ENCODE data around the gene MYO15B.
A peak's percentile ranks its signal among the peaks of the same experiment; 100 is the strongest.

The MYO15B gene

DNA sequence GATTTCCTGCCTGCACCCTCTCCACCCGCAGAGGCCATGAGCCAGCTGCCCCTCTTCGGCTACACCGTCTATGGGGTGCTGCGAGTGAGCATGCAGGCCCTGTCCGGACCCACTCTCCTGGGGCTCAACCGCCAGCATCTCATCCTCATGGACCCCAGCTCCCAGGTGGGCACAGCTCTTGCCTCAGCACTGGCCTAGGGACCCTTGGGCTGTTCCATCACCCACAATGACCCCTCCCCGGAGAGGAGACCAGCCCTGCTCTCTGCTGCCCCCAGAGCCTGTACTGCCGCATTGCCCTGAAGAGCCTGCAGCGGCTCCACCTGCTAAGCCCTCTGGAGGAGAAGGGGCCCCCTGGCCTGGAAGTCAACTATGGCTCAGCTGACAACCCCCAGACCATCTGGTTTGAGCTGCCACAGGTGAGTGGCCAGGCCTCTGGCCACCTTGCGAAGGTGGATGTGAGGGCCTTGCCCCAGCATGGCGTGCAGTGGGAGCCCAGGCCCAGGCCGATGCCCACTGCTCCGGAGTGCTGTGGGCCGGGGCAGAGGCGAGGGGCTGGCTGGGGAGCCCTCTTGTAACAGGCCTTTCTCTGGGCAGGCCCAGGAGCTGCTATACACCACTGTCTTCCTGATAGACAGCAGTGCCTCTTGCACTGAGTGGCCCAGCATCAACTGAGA, 38.4 kb downstream of the MYO15B start:
- Histone ChIP-seq H3F3A (ENCODE audit: insufficient read depth, low read length) (no peaks in the 10 kb centered on the region), H3K9me3 (replicated peaks; ENCODE audit: insufficient read depth, low read length) (no peaks in the 10 kb centered on the region), H3K36me3 (replicated peaks; ENCODE audit: insufficient read depth, low read length) (no peaks in the 10 kb centered on the region), H3K9ac (ENCODE audit: low read length) (no peak overlapping the region), H3K4me2 (ENCODE audit: low read depth, low read length) (no peak overlapping the region), H4K20me1 (ENCODE audit: insufficient read depth, low read length) (no peaks in the 10 kb centered on the region), H3K27me3 (replicated peaks; ENCODE audit: insufficient read depth, low read length) (peaks cover 16% of the 10 kb centered on the region), H3K27ac (ENCODE audit: low read length) (no peak overlapping the region), H3K9me2 (replicated peaks; ENCODE audit: insufficient read depth, low read length) (no peaks in the 10 kb centered on the region), H3K79me2 (ENCODE audit: low read length) (no peaks in the 10 kb centered on the region), H3K4me1 (ENCODE audit: low read length) (no peaks in the 10 kb centered on the region), H2AFZ (ENCODE audit: low read length) (no peak overlapping the region), H3K4me3 (ENCODE audit: low read length) (no peak overlapping the region)
- TF ChIP-seq EZH2phosphoT487 (IDR thresholded peaks at IDR 0.05; ENCODE audit: low read length), result no peak
- no peak for TF ChIP-seq EZH2 (optimal IDR thresholded peaks at IDR 0.05; ENCODE audit: low read depth, low read length)
- TF ChIP-seq, protein P1, sequence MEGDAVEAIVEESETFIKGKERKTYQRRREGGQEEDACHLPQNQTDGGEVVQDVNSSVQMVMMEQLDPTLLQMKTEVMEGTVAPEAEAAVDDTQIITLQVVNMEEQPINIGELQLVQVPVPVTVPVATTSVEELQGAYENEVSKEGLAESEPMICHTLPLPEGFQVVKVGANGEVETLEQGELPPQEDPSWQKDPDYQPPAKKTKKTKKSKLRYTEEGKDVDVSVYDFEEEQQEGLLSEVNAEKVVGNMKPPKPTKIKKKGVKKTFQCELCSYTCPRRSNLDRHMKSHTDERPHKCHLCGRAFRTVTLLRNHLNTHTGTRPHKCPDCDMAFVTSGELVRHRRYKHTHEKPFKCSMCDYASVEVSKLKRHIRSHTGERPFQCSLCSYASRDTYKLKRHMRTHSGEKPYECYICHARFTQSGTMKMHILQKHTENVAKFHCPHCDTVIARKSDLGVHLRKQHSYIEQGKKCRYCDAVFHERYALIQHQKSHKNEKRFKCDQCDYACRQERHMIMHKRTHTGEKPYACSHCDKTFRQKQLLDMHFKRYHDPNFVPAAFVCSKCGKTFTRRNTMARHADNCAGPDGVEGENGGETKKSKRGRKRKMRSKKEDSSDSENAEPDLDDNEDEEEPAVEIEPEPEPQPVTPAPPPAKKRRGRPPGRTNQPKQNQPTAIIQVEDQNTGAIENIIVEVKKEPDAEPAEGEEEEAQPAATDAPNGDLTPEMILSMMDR (IDR thresholded peaks at IDR 0.05; ENCODE audit: low read length), result peak; percentile 56
- peak; percentile 33 for DNase-seq

DNA sequence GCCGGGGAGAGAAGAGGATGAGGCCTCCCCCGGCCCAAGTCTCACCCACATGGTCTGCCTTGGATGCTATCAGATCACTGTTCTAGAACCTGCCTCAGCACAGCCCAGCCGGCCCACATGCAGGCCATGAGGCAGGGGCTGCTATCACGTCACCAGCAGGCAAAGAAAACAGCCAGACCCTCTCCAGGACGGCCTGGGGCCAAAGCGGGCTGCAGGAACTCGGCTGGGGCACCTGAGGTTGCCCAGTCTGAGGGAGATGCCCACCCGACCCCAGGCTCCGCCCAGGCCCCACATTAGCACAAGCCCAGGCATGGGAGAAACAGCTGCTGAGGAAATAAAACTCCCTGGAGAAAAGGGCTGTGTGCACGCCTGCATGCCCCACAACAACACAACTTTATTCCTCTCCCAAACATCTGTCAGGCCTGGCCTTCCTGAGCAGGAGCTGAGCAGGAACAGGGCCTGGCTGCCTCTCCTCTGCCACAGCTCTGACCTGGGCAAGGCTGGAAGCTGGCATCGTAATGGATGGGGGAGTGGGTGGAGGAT, 39.0 kb downstream of the MYO15B start:
- H2AFZ ChIP-seq (ENCODE audit: low read length), result no peak overlapping the region
- H3K9me3 ChIP-seq (replicated peaks; ENCODE audit: insufficient read depth, low read length), result no peaks in the 10 kb centered on the region
- no peak overlapping the region for H3K9ac ChIP-seq (ENCODE audit: low read length)
- H4K20me1 ChIP-seq (ENCODE audit: insufficient read depth, low read length), result no peaks in the 10 kb centered on the region
- H3K4me2 ChIP-seq (ENCODE audit: low read depth, low read length), result no peak overlapping the region
- no peaks in the 10 kb centered on the region for H3K4me1 ChIP-seq (ENCODE audit: low read length)
- H3F3A ChIP-seq (ENCODE audit: insufficient read depth, low read length), result no peaks in the 10 kb centered on the region
- H3K27ac ChIP-seq (ENCODE audit: low read length), result no peak overlapping the region
- H3K36me3 ChIP-seq (replicated peaks; ENCODE audit: insufficient read depth, low read length), result no peaks in the 10 kb centered on the region
- H3K9me2 ChIP-seq (replicated peaks; ENCODE audit: insufficient read depth, low read length), result no peaks in the 10 kb centered on the region
- no peak for DNase-seq
- H3K4me3 ChIP-seq (ENCODE audit: low read length), result no peak overlapping the region
- TF ChIP-seq, protein P1 (IDR thresholded peaks at IDR 0.05; ENCODE audit: low read length), result no peak
- TF ChIP-seq EZH2 (optimal IDR thresholded peaks at IDR 0.05; ENCODE audit: low read depth, low read length) (no peak), EZH2phosphoT487 (IDR thresholded peaks at IDR 0.05; ENCODE audit: low read length) (no peak)
- no peaks in the 10 kb centered on the region for H3K79me2 ChIP-seq (ENCODE audit: low read length)
- H3K27me3 ChIP-seq (replicated peaks; ENCODE audit: insufficient read depth, low read length), result peaks cover 10% of the 10 kb centered on the region

DNA sequence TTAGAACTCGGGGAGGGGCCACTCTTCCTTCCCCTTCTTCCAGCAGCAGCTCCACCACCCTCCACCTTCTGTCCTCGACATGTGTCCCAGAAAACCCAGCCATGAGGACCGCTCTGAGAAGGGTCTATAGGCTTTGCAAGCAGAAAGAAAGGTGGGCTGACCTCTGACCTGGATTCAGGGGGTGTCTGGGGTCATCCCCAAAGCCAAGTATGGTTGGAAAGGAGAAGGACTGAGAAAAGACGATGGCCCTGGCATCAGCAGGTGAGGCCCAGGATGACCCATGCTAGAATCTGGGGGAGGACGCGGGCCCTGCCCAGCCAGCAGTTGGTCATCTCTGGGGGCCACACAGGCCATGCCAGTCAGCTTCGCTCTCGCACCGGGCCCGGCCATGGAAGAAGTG, 39.5 kb downstream of the MYO15B start:
- H3K27ac ChIP-seq (ENCODE audit: low read length), result no peak overlapping the region
- no peaks in the 10 kb centered on the region for H3K9me3 ChIP-seq (replicated peaks; ENCODE audit: insufficient read depth, low read length)
- no peaks in the 10 kb centered on the region for H3K79me2 ChIP-seq (ENCODE audit: low read length)
- DNase-seq, result no peak
- TF ChIP-seq EZH2phosphoT487 (IDR thresholded peaks at IDR 0.05; ENCODE audit: low read length), result no peak
- TF ChIP-seq, protein P1 (IDR thresholded peaks at IDR 0.05; ENCODE audit: low read length), result no peak
- no peaks in the 10 kb centered on the region for H4K20me1 ChIP-seq (ENCODE audit: insufficient read depth, low read length)
- H3K9me2 ChIP-seq (replicated peaks; ENCODE audit: insufficient read depth, low read length), result no peaks in the 10 kb centered on the region
- H3K4me2 ChIP-seq (ENCODE audit: low read depth, low read length), result no peak overlapping the region
- no peak overlapping the region for H3K4me3 ChIP-seq (ENCODE audit: low read length)
- H3F3A ChIP-seq (ENCODE audit: insufficient read depth, low read length), result no peaks in the 10 kb centered on the region
- H2AFZ ChIP-seq (ENCODE audit: low read length), result no peak overlapping the region
- no peak overlapping the region for H3K9ac ChIP-seq (ENCODE audit: low read length)
- no peaks in the 10 kb centered on the region for H3K4me1 ChIP-seq (ENCODE audit: low read length)
- no peaks in the 10 kb centered on the region for H3K36me3 ChIP-seq (replicated peaks; ENCODE audit: insufficient read depth, low read length)
- H3K27me3 ChIP-seq (replicated peaks; ENCODE audit: insufficient read depth, low read length), result peaks cover 5% of the 10 kb centered on the region; the same call in 1 of the 2 replicates

Measured in MM.1S (cell line).